GM12801 (cell line): ENCODE results near the gene PEX11B.

ENCODE experiments used
- TF ChIP-seq, protein P1 (sequence below): IDR thresholded peaks from one replicate; pipeline ENCODE4 v1.5.1; 2011; ENCODE audit warnings: control low read depth; ENCODE audit not compliant: insufficient read length; ENCODE audit errors: extremely low read depth

The PEX11B gene

GRCh38 chr1:145961425-145962156 is 43.1 kb upstream of the PEX11B start:
- TF ChIP-seq, protein P1, sequence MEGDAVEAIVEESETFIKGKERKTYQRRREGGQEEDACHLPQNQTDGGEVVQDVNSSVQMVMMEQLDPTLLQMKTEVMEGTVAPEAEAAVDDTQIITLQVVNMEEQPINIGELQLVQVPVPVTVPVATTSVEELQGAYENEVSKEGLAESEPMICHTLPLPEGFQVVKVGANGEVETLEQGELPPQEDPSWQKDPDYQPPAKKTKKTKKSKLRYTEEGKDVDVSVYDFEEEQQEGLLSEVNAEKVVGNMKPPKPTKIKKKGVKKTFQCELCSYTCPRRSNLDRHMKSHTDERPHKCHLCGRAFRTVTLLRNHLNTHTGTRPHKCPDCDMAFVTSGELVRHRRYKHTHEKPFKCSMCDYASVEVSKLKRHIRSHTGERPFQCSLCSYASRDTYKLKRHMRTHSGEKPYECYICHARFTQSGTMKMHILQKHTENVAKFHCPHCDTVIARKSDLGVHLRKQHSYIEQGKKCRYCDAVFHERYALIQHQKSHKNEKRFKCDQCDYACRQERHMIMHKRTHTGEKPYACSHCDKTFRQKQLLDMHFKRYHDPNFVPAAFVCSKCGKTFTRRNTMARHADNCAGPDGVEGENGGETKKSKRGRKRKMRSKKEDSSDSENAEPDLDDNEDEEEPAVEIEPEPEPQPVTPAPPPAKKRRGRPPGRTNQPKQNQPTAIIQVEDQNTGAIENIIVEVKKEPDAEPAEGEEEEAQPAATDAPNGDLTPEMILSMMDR: no peak

- TF ChIP-seq, protein P1: no peak
These were observed 42.5 kb upstream of the PEX11B start for GRCh38 chr1:145961109-145961424.

DNA sequence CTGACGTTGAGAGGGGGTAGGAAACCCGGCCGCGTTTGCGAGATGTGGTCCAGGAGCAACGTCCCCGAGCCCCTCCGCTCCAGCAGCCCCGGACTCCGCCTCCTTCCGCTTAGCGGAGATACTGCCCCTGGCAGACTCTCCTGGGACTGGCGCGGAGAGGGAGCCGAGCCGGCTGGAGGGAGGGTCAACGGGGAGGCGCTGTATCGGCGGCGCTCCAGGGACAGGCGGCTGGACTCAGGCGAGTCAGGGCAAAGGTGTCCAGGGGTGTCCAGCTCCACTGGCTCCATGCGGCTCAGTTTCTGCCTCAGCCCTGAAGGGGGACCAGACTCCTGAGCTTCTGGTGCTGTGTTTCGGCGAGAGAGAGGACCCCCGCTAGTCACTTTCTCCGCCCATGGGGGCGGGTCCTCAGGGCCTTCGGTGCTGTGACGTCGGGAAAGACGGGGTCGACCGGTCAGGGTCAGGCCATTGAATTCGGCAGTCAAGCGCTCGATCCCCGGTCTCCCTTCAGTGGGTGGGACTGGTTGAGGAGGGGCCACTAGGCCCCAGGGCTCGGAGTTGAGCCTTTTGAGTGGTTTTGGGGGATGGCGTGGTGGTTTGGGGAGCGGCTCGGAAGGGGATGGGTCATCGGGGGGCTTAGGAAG is 42.1 kb upstream of the PEX11B start:
- TF ChIP-seq, protein P1: no peak

DNA sequence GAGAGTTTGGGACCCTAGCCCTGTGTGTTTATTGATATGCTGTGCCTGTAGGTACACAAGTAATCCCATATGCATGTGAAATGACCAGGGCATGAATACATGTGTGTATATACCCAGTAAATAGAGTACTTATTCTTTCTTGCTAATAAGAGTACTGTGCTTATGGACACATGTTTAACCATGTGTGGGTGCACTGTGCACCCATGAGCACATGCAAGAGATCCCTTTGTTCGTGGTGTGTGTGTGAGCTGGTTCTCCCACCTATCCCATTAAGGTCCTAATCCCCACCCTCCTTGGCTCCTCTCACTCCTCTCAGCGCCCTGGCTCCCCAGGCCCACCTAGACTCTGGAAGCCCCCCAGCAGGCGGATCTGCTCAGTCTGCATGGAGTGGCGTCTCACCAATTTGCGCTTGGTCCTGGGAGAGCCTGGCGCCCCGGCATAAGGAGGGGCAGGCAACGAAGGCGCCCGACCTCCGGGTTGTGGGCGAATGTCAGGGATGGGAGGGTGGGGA is 41.5 kb upstream of the PEX11B start:
- TF ChIP-seq, protein P1: no peak

- TF ChIP-seq, protein P1: no peak
These were observed 40.8 kb upstream of the PEX11B start for GRCh38 chr1:145959333-145959732.

DNA sequence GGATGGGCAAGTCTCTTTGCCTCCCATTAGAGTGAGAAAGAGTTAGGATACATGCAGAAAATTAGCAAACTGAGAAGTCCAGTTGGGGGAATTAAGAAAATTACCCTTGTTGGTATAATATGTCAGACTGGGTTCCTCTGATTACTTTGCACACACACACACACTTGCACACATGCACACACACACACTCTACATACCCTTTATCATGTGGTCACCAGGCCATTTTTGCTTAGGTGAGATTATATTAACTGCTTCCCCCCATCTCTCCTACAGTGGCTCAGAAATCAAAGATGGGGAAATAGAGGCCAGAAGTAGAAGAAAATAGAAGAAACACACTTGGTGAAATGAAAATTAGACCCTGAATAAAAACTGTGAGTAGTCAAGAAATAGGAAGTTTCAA is 40.2 kb upstream of the PEX11B start:
- TF ChIP-seq, protein P1: no peak

- TF ChIP-seq, protein P1: no peak
These were observed 39.2 kb upstream of the PEX11B start, which contains the start of gene LIX1L for GRCh38 chr1:145957443-145958319. Gene LIX1L, minus strand, starts transcription at chr1:145958017. Its CDS starts 90 bp downstream, at chr1:145957927.
